T follicular helper cell (primary cell): ENCODE data around the gene CACNB4.
"Not testable (repeated sequence)": the region's sequence is repeated elsewhere in the genome, so short reads cannot be mapped to it uniquely, and the experiment has no call there.

Experiments used
- DNase-seq: peaks from one replicate; pipeline ENCODE4 v3.0.0-alpha.2; 2020; ENCODE audit warnings: low read depth

Gene CACNB4

DNA sequence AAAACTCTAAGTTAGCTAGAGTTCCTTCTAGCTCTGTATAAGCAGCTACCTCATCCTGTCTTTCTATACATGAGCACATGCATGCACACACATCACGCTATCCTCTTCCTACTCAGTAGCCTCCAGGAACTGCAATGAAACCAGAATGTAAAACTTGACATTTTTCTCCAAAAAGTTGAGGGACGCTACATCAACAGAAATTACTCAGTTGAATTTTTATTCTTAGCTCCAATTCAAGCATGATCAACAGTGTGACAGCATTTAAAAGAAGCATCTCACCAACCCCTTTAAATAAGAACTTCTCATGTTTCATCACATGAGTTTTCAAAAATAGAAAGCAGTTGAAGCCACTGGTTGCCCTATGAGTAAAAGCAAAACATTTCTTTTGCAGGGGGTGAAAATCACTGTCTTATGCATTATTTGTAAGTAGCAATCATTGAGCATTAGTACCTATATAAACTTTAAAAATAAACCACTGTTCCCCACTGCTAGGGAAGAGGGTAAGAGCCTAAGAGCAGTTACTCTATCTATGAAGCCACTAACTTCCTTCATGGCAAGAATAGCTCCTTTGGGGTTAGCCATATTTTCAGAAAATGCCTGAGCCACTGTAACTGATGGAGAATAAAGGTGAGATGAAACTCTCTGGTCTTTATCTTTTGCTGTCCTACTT is 192.7 kb downstream of the CACNB4 start:
- DNase-seq: no peak

- no peak for DNase-seq
Observed at GRCh38 chr2:151904807-151905206, 194.0 kb downstream of the CACNB4 start.

DNA sequence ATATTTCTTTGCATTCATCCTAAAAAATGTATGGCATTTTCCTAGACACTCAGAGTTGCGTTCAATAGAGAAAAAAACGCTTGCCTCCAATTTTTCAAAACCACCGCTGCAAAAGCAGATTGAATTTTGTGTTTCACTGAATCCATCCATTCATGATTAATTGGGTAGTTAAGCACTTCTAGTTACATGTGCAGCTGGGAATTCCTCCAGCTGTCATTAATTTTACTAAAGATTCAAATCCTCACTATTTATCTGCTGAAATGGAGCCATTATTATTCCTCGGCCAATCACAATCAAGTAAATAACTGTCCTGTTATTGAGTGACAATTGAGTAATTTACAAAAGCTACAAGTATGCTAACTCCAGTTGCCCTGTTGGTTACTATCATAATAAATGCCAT is 194.8 kb downstream of the CACNB4 start:
- no peak for DNase-seq

- DNase-seq: no peak
Observed at GRCh38 chr2:151902829-151903228, 196.0 kb downstream of the CACNB4 start.

- no peak for DNase-seq
Observed at GRCh38 chr2:151900331-151900730, 198.5 kb downstream of the CACNB4 start.

DNA sequence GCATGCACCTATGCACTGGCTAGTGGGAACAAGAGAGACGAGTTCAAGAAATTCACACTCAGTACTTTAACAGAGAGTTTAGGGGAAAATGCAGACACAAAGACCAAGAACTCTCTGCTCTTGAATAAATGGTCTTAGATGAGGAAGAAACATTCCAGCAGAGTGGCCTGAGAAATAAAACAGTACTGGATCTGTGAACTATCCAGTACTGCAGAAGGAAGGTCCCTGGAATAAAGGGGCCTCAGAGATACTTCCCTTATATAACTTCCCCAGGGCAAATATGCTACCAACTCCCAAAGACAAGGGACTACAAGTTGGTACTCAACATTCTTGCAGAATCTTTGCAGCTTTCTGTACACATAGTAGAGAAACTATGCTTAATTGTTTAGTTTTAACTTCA is 199.7 kb downstream of the CACNB4 start:
- DNase-seq: no peak

- DNase-seq: no peak
Observed at GRCh38 chr2:151891566-151892194, 207.2 kb downstream of the CACNB4 start.

DNA sequence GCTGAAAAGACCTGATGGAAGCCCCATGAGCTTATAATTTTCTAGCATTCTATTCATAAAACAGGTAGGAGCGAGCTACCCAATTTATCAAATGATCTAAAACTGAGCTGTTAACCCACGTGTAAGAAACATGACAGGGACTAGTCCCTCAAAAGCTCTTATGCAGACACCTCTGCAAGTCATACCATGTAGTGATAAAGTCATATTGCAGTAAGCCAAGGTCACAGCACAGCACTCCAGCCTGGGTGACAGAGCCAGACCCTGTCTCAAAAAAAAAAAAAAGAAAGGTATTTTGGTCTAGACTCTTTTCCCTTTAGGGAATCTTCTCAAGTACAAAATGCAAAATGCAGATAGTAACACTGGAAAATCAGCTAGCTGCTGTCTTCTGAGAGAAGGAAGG is 211.7 kb downstream of the CACNB4 start:
- no peak for DNase-seq

DNA sequence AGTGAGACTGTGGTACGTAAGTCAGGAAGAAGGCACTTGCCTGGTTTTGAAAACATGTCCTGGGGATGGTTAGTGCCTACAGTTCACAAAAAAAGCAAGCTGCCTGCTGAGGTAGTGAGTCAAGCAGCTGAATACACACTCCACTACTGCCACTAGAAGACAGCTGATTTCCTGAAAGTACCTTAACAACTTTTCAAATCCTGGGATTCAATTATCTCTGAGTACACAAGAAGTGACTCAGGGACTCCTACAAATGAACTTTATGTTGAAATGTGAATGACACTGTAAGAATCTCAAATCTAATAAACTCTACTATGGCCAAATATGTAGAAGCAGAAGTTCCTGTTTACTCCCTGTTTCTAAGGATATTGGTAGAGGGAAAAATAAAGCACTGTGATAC is 212.6 kb downstream of the CACNB4 start:
- DNase-seq: no peak

- DNase-seq: no peak
Observed at GRCh38 chr2:151882786-151883445, 215.9 kb downstream of the CACNB4 start.

DNA sequence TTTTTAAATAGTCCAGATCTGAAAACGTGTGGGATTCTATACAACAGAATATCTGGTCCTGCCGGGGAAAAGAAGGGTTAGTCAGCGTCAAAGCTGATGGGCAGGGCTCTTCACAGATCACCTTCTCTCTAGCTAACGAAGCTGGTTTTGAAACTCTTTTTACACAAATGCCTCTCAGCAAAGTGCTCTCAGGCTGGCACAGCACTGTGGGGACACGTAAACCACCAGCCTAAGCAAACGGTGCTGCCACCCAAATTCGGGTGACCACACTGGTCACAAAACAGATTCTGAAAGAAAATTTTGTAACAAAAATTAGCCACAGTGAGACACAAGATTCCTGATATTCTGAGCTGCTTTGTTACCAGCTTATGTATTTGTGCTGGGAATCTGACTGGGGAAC is 217.5 kb downstream of the CACNB4 start:
- DNase-seq: no peak

GRCh38 chr2:151880586-151880985 is 218.3 kb downstream of the CACNB4 start:
- DNase-seq: no peak

- DNase-seq: no peak
Observed at GRCh38 chr2:151878655-151879563, 219.9 kb downstream of the CACNB4 start.

DNA sequence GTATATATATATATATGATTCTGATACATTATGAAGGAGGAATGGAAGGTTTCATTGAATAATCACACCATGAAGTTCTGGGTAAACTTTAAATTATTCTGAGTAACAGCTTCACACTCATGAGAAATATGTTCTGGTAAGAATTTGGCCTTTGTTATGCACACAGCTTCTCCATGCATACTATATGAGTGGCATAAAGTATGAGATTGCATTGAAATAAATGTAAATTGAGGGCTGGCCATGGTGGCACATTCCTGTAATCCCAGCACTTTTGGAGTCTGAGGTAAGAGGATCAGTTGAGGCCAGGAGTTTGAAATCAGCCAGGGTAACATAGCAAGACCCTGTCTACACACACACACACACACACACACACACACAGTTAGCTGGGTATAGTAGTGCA is 220.6 kb downstream of the CACNB4 start:
- DNase-seq: no peak

GRCh38 chr2:151875631-151876030 is 223.2 kb downstream of the CACNB4 start:
- DNase-seq: not testable (repeated sequence)

GRCh38 chr2:151872463-151872862 is 226.4 kb downstream of the CACNB4 start:
- DNase-seq: no peak

GRCh38 chr2:151869291-151869690 is 229.6 kb downstream of the CACNB4 start:
- DNase-seq: no peak

DNA sequence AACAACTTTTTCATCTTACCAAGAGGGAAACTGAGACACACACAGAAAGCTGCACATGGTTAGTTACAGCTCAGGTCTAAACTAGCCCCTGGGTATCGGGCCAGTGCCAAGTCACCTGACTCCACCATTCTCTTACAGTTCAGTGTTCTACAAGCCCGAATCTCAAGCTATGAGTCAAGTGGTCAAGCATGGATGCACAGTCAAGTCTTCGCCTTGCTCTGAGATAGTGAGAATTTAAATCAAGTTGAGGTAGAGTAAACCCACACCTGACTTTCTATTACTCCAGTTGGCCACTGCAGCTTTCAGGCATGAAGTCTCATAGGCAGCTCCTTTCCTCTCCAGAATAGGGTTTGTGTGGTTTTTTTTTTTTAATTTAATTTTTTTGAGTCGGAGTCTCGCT is 236.1 kb downstream of the CACNB4 start:
- no peak for DNase-seq

DNA sequence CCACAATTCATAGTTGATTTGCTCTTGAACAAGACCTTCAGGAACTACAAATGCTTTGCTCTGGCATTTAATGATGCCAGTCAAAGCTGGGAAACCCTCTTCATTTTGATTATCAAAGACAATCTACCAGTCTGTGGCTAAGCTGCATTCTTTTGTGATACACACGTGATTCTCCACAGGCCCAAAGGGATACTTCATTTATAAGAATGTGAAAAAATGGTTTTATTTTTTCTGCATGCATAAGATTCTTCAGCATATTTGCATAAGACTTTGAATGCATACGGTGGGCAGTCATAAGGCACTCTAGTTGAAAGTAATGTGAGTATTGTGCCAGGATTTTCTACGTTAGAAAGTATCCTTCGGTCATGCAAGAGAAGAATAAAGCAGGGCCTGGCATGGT is 237.7 kb downstream of the CACNB4 start:
- no peak for DNase-seq

DNA sequence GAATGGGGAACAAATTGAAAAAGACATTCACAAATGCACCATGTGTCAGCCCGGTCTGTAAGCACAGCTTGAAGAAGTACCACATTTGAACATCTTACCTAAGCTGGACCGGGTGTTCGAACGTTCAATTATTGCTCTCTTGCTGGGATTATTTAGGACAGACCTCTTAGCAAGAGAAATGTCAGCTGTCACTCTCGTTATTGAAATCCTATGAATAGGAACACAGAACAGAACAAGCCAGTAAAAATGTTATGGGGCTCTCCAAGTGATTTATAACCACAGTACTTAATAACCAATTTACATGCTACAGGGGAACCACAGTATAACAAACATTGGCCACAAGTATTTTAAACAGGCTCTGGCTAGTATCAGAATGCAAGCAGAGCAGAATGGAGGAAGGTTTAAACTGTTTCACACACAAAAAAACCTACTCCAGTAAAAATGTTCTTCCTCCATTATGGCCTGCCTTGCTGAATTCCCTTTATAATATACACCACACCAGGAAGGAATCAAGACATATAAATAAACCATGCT is 238.2 kb downstream of the CACNB4 start:
- DNase-seq: no peak

DNA sequence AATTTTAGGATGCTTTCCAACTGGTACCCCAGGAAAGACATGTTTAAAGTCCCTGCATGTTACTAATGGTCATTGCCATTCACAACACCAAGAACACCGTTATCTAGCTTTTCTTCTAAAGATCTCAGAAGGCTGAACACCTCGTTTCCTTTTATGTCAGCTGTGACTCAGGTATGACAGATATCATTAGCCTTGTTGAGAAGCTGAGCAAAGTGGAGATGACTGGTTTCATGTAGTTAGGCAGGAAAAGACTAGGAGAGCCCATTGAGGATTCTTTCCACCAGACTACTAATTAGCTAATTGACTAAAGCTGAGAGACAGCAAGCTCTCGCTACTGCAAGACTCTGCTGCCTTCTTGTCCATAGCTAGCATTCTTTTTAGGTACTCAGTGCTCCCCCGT is 238.6 kb downstream of the CACNB4 start:
- no peak for DNase-seq

- DNase-seq: no peak
Observed at GRCh38 chr2:151857650-151858049, 241.2 kb downstream of the CACNB4 start.
